GM18858 (cell line): ENCODE results near the gene NUP107.
A peak's percentile ranks its signal among the peaks of the same experiment; 100 is the strongest.

ENCODE experiments used
- ATAC-seq: cut with Tn5 transposase; IDR thresholded peaks from one replicate; pipeline ENCODE4 v1.9.1; 2021; ENCODE audit not compliant: unreplicated experiment

NUP107 gene

DNA sequence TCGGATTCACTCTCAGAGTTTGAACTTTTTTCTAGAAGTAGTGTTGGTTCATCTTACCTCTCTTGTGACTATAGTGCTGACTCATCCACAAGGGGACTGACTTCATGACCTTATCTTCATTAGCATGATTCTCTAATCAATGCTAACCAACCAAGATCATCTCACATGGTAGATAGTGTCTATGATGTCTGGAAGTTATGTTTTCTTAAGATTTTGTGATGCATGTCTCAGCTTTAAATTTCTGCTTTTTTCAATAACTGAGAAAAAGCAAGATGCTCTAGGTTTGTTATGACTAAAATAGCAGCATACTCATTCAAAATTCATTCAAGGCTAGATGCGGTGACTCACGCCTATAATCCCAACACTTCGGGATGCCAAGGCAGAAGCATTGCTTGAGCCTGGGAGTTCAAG, 46.9 kb downstream of the NUP107 start:
- no peak for ATAC-seq

DNA sequence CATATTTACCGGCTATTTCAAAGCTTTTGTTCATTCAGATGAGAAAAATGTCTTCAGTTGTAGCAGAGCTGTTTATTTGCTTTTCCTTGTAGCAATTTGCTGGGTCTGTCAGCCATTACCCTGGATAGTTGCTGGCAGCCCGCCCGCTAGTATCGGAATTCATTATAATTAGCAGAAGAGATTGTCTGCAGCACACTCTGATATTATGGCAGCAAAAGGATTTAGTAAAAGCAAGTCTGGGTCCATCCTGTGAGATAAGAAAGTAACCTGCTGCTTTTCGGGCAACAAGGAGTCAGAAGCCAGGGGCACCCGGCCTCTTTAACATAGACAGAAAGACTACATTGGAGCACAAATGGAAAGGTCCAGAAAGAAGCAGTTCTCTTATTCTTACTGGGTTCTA, 53.1 kb downstream of the NUP107 start:
- ATAC-seq = no peak

DNA sequence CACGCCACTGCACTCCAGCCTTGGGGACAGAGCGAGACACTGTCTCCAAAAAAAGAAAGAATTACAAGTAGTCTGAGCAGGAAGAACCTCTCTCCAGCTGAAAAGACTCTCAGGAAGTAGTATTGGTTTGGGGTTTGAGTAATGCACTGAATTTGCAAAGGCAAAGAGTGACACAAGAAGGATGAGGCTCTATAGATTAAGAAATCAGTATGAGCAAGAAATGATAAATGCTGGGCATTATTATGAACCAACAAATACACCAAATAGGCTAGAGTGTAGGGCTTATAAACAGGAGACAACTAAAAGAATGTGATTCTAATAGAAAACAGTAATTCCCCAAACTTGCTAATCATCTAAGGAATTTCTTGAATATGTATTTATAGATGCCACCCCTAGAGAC, 56.6 kb downstream of the NUP107 start:
- no peak for ATAC-seq

- no peak for ATAC-seq
These were observed 58.7 kb downstream of the NUP107 start for GRCh38 chr12:68745376-68745903.

DNA sequence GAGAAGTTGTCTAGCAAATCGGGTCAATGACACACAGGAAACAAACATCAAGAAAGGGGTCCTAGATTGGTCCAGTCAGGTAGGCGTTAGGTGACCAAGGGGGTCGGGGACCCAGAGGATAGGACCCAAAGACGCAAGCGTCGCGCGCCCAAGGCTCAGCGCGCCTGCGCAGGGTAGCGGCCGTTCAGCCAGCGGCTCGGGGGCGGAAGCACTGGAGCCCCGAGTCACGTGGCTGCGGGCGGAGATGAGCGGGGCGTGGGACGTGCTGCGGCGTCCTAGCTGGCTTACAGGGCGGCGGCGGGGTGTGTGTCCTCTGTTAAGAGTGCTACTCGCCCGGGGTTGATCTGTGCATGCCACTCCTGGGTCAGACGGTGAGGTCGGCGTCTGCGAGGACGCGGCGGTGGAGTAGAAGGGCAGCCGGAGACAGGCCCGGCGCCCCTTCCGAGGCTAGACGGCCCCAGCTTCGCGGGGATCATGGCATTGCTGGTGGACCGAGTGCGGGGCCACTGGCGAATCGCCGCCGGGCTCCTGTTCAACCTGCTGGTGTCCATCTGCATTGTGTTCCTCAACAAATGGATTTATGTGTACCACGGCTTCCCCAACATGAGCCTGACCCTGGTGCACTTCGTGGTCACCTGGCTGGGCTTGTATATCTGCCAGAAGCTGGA, 59.3 kb downstream of the NUP107 start, which contains the start of gene SLC35E3:
Gene SLC35E3, plus strand, starts transcription at position 273 of the 668 bp plus-strand sequence. Its CDS starts 202 bp downstream, at position 475.
- ATAC-seq = peak; percentile 94

DNA sequence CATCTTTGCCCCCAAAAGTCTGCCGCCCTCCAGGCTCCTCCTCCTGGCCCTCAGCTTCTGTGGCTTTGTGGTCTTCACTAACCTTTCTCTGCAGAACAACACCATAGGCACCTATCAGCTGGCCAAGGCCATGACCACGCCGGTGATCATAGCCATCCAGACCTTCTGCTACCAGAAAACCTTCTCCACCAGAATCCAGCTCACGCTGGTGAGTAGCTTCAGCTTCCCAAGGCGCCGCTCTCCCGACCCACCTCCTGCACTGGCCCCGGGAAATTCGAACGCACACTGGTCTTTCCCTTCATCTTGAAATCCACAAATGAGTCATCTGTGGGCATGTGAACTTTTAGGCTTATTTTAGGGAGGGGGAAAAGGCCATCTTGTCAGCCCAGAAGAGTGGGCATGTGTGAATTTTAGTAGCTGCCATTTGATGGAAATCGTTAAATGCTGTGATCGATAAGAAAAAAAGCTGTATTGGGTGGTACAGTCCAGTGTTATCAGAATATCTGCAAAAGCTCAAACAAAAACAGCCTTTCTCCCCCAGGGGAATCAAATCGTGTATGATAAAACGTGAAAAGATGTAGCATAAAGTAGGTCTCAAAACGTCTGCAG, 59.9 kb downstream of the NUP107 start:
- no peak for ATAC-seq

GRCh38 chr12:68749443-68749842, 62.7 kb downstream of the NUP107 start:
- no peak for ATAC-seq

DNA sequence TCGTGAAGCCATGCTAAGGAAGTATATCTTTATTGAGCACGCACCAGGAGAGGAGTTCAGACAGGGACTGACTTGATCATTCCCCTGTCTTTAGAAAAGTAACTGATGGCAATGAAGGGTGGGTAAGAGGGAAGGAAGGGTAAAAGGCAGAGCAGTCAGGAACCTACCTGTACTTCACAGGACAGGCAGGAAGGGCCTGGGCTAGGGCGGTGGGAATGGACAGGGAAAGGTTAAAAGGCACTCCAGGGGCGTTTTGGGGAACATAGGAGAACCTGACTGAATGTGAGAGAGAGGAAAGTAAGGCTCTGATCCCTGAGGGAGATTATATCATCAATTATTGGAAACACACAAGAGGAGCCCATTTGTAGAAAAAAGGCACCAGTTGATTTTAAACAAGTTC, 63.1 kb downstream of the NUP107 start:
- no peak for ATAC-seq

GRCh38 chr12:68750506-68750905, 63.7 kb downstream of the NUP107 start:
- ATAC-seq = no peak

GRCh38 chr12:68755536-68756243, 68.9 kb downstream of the NUP107 start:
- ATAC-seq = no peak

DNA sequence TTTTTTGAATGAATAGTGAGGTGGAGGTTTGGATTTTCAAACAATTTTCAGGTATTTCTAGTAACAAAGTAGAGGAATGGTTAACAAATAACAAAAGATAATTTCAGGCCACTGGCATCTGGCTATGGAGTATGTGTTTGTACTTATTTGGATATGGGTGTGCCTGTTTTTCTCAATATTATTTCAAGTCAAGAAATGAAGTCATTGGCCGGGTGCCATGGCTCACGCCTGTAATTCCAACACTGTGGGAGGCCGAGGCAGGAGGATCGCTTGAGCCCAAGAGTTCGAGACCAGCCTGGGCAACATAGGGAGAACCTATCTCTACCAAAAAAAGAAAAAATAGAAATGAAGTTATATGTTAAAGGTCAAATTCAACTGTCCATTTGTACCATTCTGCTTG, 73.1 kb downstream of the NUP107 start:
- ATAC-seq = no peak

GRCh38 chr12:68760806-68761441, 74.1 kb downstream of the NUP107 start:
- ATAC-seq = no peak

- no peak for ATAC-seq
These were observed 74.6 kb downstream of the NUP107 start for GRCh38 chr12:68761442-68761812.

DNA sequence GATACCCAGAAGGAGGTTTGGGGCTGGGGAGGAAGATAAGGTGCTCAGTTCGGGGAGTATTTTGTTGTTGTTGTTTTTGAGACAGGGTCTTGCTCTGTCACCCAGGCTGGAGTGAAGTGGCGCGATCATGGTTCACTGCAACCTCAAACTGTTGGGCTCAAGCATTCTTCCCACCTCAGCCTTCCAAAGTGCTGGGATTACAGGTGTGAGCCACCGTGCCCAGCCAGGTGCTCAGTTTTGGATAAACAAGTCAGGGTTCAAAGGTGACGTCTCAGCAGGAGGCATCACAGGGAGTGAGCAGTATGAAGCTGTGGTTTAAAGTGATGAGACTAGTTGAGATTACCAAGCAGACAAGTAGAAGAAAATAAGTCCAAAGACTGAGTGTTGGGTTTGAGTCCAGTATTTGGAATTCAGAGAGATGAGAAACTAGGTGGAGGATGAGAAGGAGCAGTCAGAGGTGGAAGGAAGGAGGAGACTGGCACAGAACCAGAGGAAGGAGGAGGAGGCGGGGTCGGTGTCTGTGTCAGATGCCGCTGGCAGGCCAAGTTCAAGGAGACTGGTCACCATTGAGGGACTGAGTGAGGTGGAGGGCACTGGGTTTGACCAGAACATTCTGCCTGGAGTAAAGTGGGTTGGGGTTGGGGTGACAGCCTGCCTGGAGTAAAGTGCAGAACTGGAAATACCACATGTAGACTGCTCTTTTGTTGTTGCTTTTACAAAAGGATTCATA, 75.3 kb downstream of the NUP107 start:
- ATAC-seq = no peak

DNA sequence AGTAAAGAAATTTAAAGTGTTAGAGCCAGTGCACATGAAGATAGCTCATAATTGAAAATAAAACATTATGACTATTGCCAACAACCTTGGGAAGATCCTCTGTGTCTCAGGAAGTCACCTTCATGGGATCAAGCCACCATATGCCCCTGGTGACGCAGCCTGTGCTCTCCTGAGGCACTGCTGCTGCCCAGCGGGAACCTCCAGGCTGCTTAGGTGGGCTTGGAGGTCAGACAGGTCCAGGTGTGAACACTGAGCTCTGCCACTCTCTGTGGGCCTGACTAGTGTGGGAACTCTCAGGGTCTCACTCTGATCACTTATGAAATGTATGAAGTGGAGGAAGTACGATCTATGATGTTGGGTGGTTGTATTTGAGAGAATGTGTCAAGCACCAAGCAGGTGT, 75.9 kb downstream of the NUP107 start:
- ATAC-seq = no peak

DNA sequence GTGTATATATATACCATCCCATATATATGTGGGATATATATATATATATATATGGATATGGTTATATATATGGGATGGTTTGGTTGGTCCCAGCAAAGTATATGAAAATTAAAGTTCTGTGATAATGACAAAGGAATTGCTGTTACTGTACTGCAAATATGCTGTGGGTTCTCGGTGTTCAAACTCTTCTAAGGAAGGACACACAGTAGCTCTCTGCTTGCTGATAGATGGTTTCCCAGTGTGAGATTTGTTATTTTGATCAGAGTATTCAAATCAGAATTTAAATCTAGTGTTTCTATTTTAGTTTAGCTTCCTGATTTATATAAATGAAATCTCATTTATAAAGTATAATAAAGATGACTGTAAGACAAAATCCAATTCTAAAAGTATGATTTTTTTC, 78.9 kb downstream of the NUP107 start:
- ATAC-seq = no peak

DNA sequence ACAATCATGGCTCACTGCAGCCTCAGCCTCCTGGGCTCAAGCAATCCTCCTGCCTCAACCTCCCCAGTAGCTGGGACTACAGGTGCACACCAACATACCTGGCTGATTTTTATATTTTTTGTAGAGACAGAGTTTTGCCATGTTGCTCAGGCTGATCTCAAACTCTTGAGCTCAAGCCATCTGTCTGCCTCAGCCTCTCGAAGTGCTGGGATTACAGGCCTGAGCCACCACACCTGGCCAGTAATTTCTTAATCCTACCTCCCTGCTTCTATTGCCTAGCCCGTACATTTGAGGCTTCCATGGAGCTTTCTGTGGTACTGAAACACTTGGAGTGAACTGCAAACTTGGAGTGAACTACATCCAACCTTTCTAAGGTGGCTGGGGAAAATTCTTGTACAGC, 79.9 kb downstream of the NUP107 start:
- ATAC-seq = no peak

- no peak for ATAC-seq
These were observed 80.4 kb downstream of the NUP107 start for GRCh38 chr12:68767191-68767590.

DNA sequence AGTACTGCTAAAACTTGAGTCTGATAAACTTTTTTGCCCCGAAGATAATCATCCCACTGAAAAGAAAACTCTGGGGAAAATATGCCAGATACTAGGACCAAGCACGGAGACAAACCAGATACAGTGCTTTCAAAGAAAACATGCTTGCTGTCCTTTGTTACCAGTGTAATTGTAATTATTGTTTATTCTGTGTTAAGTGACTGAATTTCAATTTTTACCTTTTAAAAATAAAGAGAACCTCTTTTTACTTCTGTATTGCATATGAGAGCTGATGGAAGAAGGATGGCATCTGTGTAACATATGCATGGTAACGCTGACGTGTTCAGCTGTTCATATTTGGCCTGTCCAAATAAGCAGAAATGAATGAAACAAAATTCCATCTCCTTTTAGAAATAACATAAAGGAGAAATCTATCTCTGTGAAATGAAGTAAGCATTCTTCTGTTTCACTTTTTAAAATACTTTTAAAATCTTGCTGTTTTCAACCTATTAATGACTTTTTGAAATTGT, 81.7 kb downstream of the NUP107 start:
- no peak for ATAC-seq

DNA sequence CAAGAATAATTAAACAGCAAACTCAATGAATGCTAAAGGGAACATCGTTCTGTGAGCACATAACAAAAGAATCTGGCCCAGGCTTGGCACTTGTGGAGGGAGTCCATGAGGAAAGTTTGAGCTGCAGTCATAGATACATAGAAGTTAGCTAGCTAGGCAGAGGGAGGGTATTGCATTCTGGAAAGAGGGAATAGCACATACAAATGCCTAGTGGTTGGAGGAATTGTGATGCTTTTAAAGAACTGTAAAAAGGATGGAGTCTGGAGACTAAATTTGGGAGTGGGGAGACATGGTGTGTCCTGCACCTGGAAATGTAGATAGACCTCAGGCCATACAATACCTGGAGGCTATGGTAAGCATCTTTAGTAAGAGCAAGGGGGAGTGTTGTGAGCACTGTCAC, 83.2 kb downstream of the NUP107 start:
- no peak for ATAC-seq
